Upper lobe of right lung (tissue), 1 donor: Measurements from ENCODE around the gene CTSD. TPM values are rescaled to one million over a fixed set of nuclear protein-coding genes. Genes with fewer than 3 reads are reported as not detected.
"Not testable (repeated sequence)": the region's sequence is repeated elsewhere in the genome, so short reads cannot be mapped to it uniquely, and the experiment has no call there.

Experiments used
- ATAC-seq: fragments of 200-7000 bp; cut with Tn5 transposase; one replicate; pipeline ENCODE4 v1.9.1; 2020; ENCODE audit warnings: mild to moderate bottlenecking, moderate library complexity
- DNase-seq: peaks from one replicate; pipeline ENCODE4 v3.0.0-alpha.2; 2020
- H3K27ac ChIP-seq: fragments of 200-600 bp; one replicate; pipeline ENCODE4 v1.8.0; 2022
- H3K27me3 ChIP-seq: fragments of 200-600 bp; one replicate; pipeline ENCODE4 v1.8.0; 2022; ENCODE audit warnings: mild to moderate bottlenecking
- H3K36me3 ChIP-seq: fragments of 200-600 bp; one replicate; pipeline ENCODE4 v1.8.0; 2022
- H3K4me1 ChIP-seq: fragments of 200-600 bp; one replicate; pipeline ENCODE4 v1.8.0; 2022
- H3K4me3 ChIP-seq: fragments of 200-600 bp; one replicate; pipeline ENCODE4 v1.8.0; 2022; ENCODE audit warnings: mild to moderate bottlenecking
- H3K9me3 ChIP-seq: fragments of 200-600 bp; one replicate; pipeline ENCODE4 v1.8.0; 2022
- intact Hi-C: fragments of 100-400 bp; cut with DNase I; formaldehyde crosslinking; loops from one replicate; pipeline ENCODE4 v1.11.0; 2022
- total RNA-seq: library from RNA; stranded (reverse); fragmentation: NEBNext Ultra II Directional; extraction: Animal tissue kit (Norgen Biotek cat#: 25700); gene quantifications from one replicate; pipeline ENCODE4 v1.2.1, GENCODE V29; 2021
- TF ChIP-seq, protein P1 (sequence below): fragments of 200-600 bp; IDR thresholded peaks from one replicate; pipeline ENCODE4 v1.8.0; 2022; ENCODE audit warnings: antibody characterized with exemption
- donor health status: DM: no; HTN: yes; CAD: no; lungs with severe emphysema.

Gene CTSD
- total RNA-seq, 1 donor from 2014 or later, result 2,038 TPM

DNA sequence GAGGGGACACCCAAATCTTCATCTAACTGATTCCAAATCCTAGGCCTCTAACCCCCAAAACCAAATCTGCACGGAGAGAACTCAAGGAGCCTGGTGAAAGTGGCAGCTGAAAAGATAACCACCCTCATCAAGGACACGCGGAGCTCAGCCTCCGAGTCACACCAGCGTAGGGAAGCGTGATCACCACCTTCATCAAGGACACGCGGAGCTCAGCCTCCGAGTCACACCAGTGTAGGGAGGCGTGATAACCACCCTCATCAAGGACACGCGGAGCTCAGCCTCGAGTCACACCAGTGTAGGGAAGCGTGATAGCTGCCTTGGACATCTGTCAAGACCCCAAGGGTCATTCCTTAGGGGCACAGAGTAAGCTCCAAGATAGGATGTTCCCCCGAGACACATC, 41.8 kb upstream of the CTSD start:
- H3K27me3 ChIP-seq, result peaks cover 20% of the 10 kb centered on the region
- no peak for DNase-seq
- ATAC-seq, result no peak
- no peaks in the 10 kb centered on the region for H3K4me1 ChIP-seq
- intact Hi-C loops, result no loop called here
- H3K4me3 ChIP-seq, result no peak overlapping the region
- H3K9me3 ChIP-seq, result no peaks in the 10 kb centered on the region
- TF ChIP-seq, protein P1, sequence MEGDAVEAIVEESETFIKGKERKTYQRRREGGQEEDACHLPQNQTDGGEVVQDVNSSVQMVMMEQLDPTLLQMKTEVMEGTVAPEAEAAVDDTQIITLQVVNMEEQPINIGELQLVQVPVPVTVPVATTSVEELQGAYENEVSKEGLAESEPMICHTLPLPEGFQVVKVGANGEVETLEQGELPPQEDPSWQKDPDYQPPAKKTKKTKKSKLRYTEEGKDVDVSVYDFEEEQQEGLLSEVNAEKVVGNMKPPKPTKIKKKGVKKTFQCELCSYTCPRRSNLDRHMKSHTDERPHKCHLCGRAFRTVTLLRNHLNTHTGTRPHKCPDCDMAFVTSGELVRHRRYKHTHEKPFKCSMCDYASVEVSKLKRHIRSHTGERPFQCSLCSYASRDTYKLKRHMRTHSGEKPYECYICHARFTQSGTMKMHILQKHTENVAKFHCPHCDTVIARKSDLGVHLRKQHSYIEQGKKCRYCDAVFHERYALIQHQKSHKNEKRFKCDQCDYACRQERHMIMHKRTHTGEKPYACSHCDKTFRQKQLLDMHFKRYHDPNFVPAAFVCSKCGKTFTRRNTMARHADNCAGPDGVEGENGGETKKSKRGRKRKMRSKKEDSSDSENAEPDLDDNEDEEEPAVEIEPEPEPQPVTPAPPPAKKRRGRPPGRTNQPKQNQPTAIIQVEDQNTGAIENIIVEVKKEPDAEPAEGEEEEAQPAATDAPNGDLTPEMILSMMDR, result no peak
- H3K36me3 ChIP-seq, result no peaks in the 10 kb centered on the region
- H3K27ac ChIP-seq, result no peak overlapping the region

DNA sequence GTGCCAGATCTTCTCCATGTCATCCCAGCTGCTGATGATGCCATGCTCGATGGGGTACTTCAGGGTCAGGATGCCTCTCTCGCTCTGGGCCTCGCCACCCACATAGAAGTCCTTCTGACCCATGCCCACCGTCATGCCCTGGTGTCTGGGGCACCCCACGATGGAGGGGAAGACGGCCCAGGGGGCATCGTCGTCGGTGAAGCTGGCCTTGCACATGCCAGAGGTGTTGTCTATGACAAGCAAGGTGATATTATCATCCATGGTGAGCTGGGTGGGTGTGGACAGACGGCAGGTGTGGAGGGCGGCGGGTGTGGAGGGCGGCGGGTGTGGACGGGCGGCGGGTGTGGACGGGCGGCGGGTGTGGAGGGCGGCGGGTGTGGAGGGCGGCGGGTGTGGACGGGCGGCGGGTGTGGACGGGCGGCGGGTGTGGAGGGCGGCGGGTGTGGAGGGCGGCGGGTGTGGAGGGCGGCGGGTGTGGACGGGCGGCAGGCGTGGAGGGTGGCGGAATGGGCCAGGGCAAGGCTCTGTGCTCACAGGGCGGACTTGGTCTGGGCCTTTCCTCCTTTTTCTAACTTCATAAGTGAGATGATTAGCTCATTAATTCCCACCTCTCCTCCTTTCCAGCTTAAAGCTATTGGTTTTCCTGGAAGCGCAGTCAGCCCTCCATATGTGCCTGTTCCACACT, 40.2 kb upstream of the CTSD start:
- H3K4me1 ChIP-seq, intact Hi-C loops, DNase-seq, H3K27ac ChIP-seq, H3K36me3 ChIP-seq, H3K9me3 ChIP-seq, H3K4me3 ChIP-seq, ATAC-seq: not testable (repeated sequence)
- H3K27me3 ChIP-seq, result peaks cover 21% of the 10 kb centered on the region

DNA sequence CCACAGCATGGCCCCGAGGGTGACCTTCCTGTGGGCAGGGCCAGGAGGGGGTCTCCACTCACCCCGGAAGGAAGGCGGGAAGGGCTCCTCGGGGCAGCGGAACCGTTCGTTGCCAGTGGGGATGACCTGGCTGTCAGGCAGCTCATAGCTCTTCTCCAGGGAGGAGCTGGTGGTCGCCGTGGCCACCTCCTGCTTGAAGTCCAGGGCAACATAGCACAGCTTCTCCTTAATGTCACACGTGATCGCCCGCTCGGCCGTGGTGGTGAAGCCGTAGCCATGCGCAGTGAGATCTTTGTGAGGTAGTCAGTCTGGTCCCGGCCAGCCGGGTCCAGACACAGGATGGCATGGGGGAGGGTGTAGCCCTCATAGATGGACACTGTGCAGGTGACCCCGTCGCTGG, 39.5 kb upstream of the CTSD start:
- TF ChIP-seq, protein P1, result no peak
- intact Hi-C loops, result no loop called here
- no peak overlapping the region for H3K4me3 ChIP-seq
- DNase-seq, result no peak
- no peaks in the 10 kb centered on the region for H3K36me3 ChIP-seq
- peaks cover 21% of the 10 kb centered on the region for H3K27me3 ChIP-seq
- H3K9me3 ChIP-seq, result no peaks in the 10 kb centered on the region
- no peak overlapping the region for H3K27ac ChIP-seq
- no peaks in the 10 kb centered on the region for H3K4me1 ChIP-seq
- no peak for ATAC-seq

- ATAC-seq, result no peak
- no peaks in the 10 kb centered on the region for H3K36me3 ChIP-seq
- no peak overlapping the region for H3K27ac ChIP-seq
- intact Hi-C loops, result no loop called here
- DNase-seq, result no peak
- TF ChIP-seq, protein P1, result no peak
- no peak overlapping the region for H3K4me3 ChIP-seq
- no peaks in the 10 kb centered on the region for H3K9me3 ChIP-seq
- peaks cover 23% of the 10 kb centered on the region for H3K27me3 ChIP-seq
- H3K4me1 ChIP-seq, result no peaks in the 10 kb centered on the region
These were observed 33.8 kb upstream of the CTSD start for GRCh38 chr11:1797391-1798125.

DNA sequence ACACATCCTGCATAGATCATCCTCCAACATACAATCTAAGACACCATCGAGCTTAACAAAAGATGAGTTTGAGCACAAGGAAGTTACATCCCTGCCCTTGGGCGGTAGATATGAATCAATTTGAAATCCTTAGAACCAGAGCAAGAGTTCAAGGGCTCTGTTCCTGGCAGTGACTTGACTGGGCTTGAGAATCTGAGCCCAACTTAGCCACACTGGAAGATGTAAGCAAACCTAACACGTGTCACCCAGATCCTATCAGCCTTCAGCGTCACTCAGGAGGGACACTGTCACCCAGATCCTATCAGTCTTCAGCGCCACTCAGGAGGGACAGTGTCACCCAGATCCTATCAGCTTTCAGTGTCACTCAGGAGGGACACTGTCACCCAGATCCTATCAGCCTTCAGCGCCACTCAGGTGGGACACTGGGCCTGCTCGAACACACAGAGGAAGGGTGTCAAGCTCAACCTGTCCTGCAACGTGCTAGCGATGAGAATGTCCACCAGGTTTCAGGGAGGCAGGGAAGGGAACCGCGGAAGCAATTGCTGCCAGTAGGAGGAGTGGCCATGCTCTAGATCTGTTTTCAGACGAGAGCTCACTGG, 32.8 kb upstream of the CTSD start:
- H3K9me3 ChIP-seq, result no peaks in the 10 kb centered on the region
- no peak for ATAC-seq
- peaks cover 20% of the 10 kb centered on the region for H3K27me3 ChIP-seq
- H3K27ac ChIP-seq, result no peak overlapping the region
- H3K4me1 ChIP-seq, result no peaks in the 10 kb centered on the region
- TF ChIP-seq, protein P1, result no peak
- H3K4me3 ChIP-seq, result no peak overlapping the region
- intact Hi-C loops, result no loop called here
- no peak for DNase-seq
- no peaks in the 10 kb centered on the region for H3K36me3 ChIP-seq

DNA sequence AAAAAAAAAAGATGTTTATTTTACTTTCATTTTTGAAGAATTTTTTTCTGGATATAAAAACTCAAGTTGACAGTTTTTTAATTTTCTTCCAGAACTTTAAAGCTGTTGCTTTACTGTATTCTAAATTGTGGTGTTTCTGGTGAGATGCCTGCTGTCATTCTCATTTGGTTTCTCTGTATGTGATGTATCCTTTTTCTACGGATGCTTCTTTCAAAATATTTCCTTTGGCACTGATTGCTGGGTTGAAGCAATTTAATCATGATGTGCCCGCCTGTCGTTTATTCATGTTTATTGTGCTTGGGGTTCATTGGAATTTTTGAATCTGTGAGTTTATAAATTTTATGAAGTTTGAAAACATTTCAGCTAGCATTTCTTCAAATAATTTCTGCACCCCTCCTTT, 29.4 kb upstream of the CTSD start:
- Histone ChIP-seq H3K4me1 (no peaks in the 10 kb centered on the region), H3K36me3 (no peaks in the 10 kb centered on the region), H3K27ac (no peak overlapping the region), H3K9me3 (no peaks in the 10 kb centered on the region), H3K27me3 (peaks cover 10% of the 10 kb centered on the region), H3K4me3 (no peak overlapping the region)
- TF ChIP-seq, protein P1, result no peak
- intact Hi-C loops, result no loop called here
- DNase-seq (no peak), ATAC-seq (no peak)
